OCI-LY7 (cell line): Measurements from ENCODE around the gene MYO18A. TPM values are rescaled to one million over a fixed set of nuclear protein-coding genes. Genes with fewer than 3 reads are reported as not detected.

Experiments used
- BruUV-seq: library from RNA; stranded (reverse); fragments of 400-500 nt; replicated peaks from 2 replicates; lab custom pipeline; 2021; lab: Mats Ljungman, UMichigan
- CTCF ChIA-PET: fragments of 300-600 bp; sonication (Branson Sonifier 250); formaldehyde crosslinking; loops from one replicate; lab custom pipeline; 2022; ENCODE audit warnings: antibody characterized with exemption; ENCODE audit not compliant: unreplicated experiment; lab: Charles Lee
- POLR2A ChIA-PET: fragments of 300-600 bp; sonication (Branson Sonifier 250); formaldehyde crosslinking; loops from one replicate; lab custom pipeline; 2022; ENCODE audit warnings: antibody characterized with exemption; lab: Charles Lee
- DNase-seq: peaks from one replicate; pipeline ENCODE4 v3.0.0-alpha.2; 2015; ENCODE audit warnings: low spot score
- H2AFZ ChIP-seq: fragments of 200-600 bp; sonication (generic), shearing (Covaris generic); 2 replicates; pipeline ENCODE4 v1.6.1; 2014; ENCODE audit warnings: mild to moderate bottlenecking, antibody characterized with exemption, low read length, moderate library complexity
- H3K27ac ChIP-seq: fragments of 200-600 bp; sonication (generic); 2 replicates; pipeline ENCODE4 v1.5.1; 2014; ENCODE audit warnings: mixed run types, low read depth, mild to moderate bottlenecking, moderate library complexity, low read length, inconsistent platforms; ENCODE audit not compliant: poor library complexity, severe bottlenecking
- H3K36me3 ChIP-seq: fragments of 200-600 bp; sonication (generic); 2 replicates; pipeline ENCODE4 v1.6.1; 2014; ENCODE audit warnings: mild to moderate bottlenecking, antibody characterized with exemption, low read length, moderate library complexity, mixed read lengths; ENCODE audit not compliant: insufficient read depth
- H3K4me1 ChIP-seq: fragments of 200-600 bp; sonication (generic); 2 replicates; pipeline ENCODE4 v1.5.1; 2014; ENCODE audit warnings: mild to moderate bottlenecking, low read length; ENCODE audit not compliant: insufficient read depth, poor library complexity, severe bottlenecking
- H3K4me2 ChIP-seq: fragments of 200-600 bp; sonication (generic); 2 replicates; pipeline ENCODE4 v1.6.1; 2014; ENCODE audit warnings: mild to moderate bottlenecking, low read length
- H3K4me3 ChIP-seq: fragments of 200-600 bp; sonication (generic); 2 replicates; pipeline ENCODE4 v1.5.1; 2014; ENCODE audit warnings: mild to moderate bottlenecking, low read depth, low read length; ENCODE audit not compliant: poor library complexity, severe bottlenecking
- H3K79me2 ChIP-seq: fragments of 200-600 bp; sonication (generic); 2 replicates; pipeline ENCODE4 v1.6.1; 2016; ENCODE audit warnings: low read depth, mild to moderate bottlenecking, low read length, moderate library complexity, mixed read lengths; ENCODE audit not compliant: insufficient read depth
- H3K9me2 ChIP-seq: fragments of 200-600 bp; sonication (generic); 2 replicates; pipeline ENCODE4 v1.6.1; 2016; ENCODE audit warnings: mild to moderate bottlenecking, low read length, mixed read lengths; ENCODE audit not compliant: insufficient read depth
- H3K9me3 ChIP-seq: fragments of 200-600 bp; sonication (generic); 2 replicates; pipeline ENCODE4 v1.6.1; 2014; ENCODE audit warnings: mild to moderate bottlenecking, mixed run types, low read length, mixed read lengths
- H4K20me1 ChIP-seq: fragments of 200-600 bp; sonication (generic); 2 replicates; pipeline ENCODE4 v1.6.1; 2014; ENCODE audit warnings: mild to moderate bottlenecking, antibody characterized with exemption, low read length, moderate library complexity, mixed read lengths; ENCODE audit not compliant: insufficient read depth
- EZH2phosphoT487 ChIP-seq: fragments of 200-600 bp; sonication (generic); IDR thresholded peaks from 2 replicates; pipeline ENCODE4 v1.6.1; 2018; ENCODE audit warnings: low read depth, borderline replicate concordance, mild to moderate bottlenecking, mixed run types, antibody characterized with exemption, low read length, moderate library complexity, mixed read lengths
- intact Hi-C: fragments of 100-400 bp; cut with micrococcal nuclease; formaldehyde crosslinking; loops from one replicate; pipeline ENCODE4 v1.10.0; 2022; ENCODE audit not compliant: unreplicated experiment
- total RNA-seq, 2 experiments: library from RNA; depleted of rRNA in 1 of 2; stranded (reverse); fragments of >200 nt in 1 of 2; shearing (Covaris generic) in 1 of 2; gene quantifications; 2 replicates each; pipeline ENCODE4 v1.2.3, GENCODE V29; 2014 to 2022
- TF ChIP-seq, protein P1 (sequence below): fragments of 200-600 bp; sonication (generic); conservative IDR thresholded peaks from 2 replicates; pipeline ENCODE4 v1.5.1; 2014; ENCODE audit warnings: mild to moderate bottlenecking, antibody characterized with exemption, low read length, moderate library complexity, mixed read lengths

Gene MYO18A
- total RNA-seq, 2 experiments from 2014 or later, result 124 to 128 TPM

DNA sequence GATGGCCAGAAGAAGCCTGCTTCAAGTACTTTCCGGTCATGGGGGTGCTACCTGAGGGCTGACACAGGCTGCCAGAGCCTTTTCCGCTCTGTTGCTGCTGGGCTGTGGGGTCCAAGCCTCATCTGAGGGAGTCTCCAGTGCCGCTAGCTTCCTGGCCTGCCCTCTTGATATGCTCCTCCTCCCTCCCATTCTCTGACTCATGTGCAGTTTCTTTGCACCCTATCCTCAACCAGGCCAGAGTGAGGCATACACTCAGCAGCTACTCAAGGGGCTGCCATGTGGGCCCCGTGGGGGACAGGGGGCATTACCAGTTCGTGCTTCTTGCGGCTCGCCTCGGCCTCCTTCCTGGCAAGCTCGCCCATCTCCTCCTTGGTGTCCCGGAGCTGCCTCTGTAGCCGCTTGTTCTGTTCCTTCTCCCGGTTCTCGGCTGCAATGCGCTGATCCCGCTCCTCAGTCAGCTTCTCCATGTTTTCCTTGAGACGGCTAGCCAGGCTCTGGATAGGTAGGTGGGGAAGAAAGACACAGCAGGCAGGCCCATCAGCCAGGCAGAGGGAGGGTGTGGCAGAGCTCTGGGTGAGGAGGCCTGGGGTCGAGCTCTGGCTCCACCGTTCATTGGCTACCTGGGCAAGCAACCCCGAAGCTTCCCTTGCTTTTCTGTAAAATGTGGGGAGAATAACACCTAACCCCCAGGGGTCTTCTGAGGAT lies 93.4 kb downstream of the MYO18A start:
- H3K4me2 ChIP-seq, result no peak overlapping the region
- no peaks in the 10 kb centered on the region for H3K4me1 ChIP-seq
- intact Hi-C loops, result no loop called here
- BruUV-seq, result no TSS peak
- ChIA-PET CTCF (no interaction called here), POLR2A (no interaction called here)
- H2AFZ ChIP-seq, result no peak overlapping the region
- H3K9me3 ChIP-seq, result no peaks in the 10 kb centered on the region
- no peaks in the 10 kb centered on the region for H3K9me2 ChIP-seq
- H3K4me3 ChIP-seq, result no peak overlapping the region
- no peak for TF ChIP-seq EZH2phosphoT487
- TF ChIP-seq, protein P1, sequence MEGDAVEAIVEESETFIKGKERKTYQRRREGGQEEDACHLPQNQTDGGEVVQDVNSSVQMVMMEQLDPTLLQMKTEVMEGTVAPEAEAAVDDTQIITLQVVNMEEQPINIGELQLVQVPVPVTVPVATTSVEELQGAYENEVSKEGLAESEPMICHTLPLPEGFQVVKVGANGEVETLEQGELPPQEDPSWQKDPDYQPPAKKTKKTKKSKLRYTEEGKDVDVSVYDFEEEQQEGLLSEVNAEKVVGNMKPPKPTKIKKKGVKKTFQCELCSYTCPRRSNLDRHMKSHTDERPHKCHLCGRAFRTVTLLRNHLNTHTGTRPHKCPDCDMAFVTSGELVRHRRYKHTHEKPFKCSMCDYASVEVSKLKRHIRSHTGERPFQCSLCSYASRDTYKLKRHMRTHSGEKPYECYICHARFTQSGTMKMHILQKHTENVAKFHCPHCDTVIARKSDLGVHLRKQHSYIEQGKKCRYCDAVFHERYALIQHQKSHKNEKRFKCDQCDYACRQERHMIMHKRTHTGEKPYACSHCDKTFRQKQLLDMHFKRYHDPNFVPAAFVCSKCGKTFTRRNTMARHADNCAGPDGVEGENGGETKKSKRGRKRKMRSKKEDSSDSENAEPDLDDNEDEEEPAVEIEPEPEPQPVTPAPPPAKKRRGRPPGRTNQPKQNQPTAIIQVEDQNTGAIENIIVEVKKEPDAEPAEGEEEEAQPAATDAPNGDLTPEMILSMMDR, result no peak
- H3K79me2 ChIP-seq, result no peaks in the 10 kb centered on the region
- no peaks in the 10 kb centered on the region for H4K20me1 ChIP-seq
- no peak overlapping the region for H3K27ac ChIP-seq
- peaks cover 74% of the 10 kb centered on the region for H3K36me3 ChIP-seq
- DNase-seq, result no peak

- Histone ChIP-seq H3K4me3 (no peak overlapping the region), H3K36me3 (peaks cover 66% of the 10 kb centered on the region), H2AFZ (no peak overlapping the region), H3K4me1 (no peaks in the 10 kb centered on the region), H3K27ac (no peak overlapping the region), H3K9me2 (no peaks in the 10 kb centered on the region), H4K20me1 (no peaks in the 10 kb centered on the region), H3K9me3 (no peaks in the 10 kb centered on the region), H3K79me2 (no peaks in the 10 kb centered on the region), H3K4me2 (no peak overlapping the region)
- no TSS peak for BruUV-seq
- TF ChIP-seq EZH2phosphoT487, result no peak
- TF ChIP-seq, protein P1, result no peak
- POLR2A ChIA-PET, result no interaction called here
- CTCF ChIA-PET, result no interaction called here
- no peak for DNase-seq
- intact Hi-C loops, result no loop called here
These were observed 95.0 kb downstream of the MYO18A start for GRCh38 chr17:29085223-29085622.

- no peak for TF ChIP-seq EZH2phosphoT487
- TF ChIP-seq, protein P1, result no peak
- Histone ChIP-seq H3K4me3 (no peak overlapping the region), H3K9me3 (no peaks in the 10 kb centered on the region), H3K36me3 (peaks cover 63% of the 10 kb centered on the region), H3K27ac (no peak overlapping the region), H3K9me2 (no peaks in the 10 kb centered on the region), H3K4me2 (no peak overlapping the region), H3K4me1 (no peaks in the 10 kb centered on the region), H4K20me1 (no peaks in the 10 kb centered on the region), H3K79me2 (no peaks in the 10 kb centered on the region), H2AFZ (no peak overlapping the region)
- BruUV-seq, result no TSS peak
- intact Hi-C loops, result no loop called here
- DNase-seq, result no peak
- POLR2A ChIA-PET, result no interaction called here
- CTCF ChIA-PET, result no interaction called here
These were observed 95.6 kb downstream of the MYO18A start for GRCh38 chr17:29084541-29085146.
